Caco-2 (cell line): ENCODE data around the gene FAM76B. TPM values are rescaled to one million over a fixed set of nuclear protein-coding genes. Genes with fewer than 3 reads are reported as not detected.
"Not testable (repeated sequence)": the region's sequence is repeated elsewhere in the genome, so short reads cannot be mapped to it uniquely, and the experiment has no call there.

Source experiments
- BruUV-seq: library from RNA; stranded (reverse); fragments of 400-500 nt; replicated peaks from 2 replicates; lab custom pipeline; 2021; lab: Mats Ljungman, UMichigan
- CTCF ChIA-PET: fragments of 300-600 bp; sonication (Branson Sonifier 250); formaldehyde crosslinking; loops from one replicate; lab custom pipeline; 2022; ENCODE audit warnings: antibody characterized with exemption; lab: Charles Lee
- POLR2A ChIA-PET: fragments of 300-600 bp; sonication (Branson Sonifier 250); formaldehyde crosslinking; loops from one replicate; lab custom pipeline; 2022; ENCODE audit warnings: antibody characterized with exemption; lab: Charles Lee
- DNase-seq, 2 experiments: peaks; one replicate each; pipeline versions ENCODE4 v3.0.0 to v3.0.0-alpha.2; 2020 to 2022
- H3K27me3 ChIP-seq: replicated peaks from 2 replicates; pipeline ENCODE4 v1.6.0; 2011; ENCODE audit warnings: low read length; ENCODE audit not compliant: control insufficient read depth, insufficient read depth
- H3K36me3 ChIP-seq: 2 replicates; pipeline ENCODE4 v1.5.1; 2011; ENCODE audit warnings: low read length; ENCODE audit not compliant: control insufficient read depth, insufficient read depth
- H3K4me1 ChIP-seq: fragments of 250-450 bp; sonication (Bioruptor Pico); 2 replicates; pipeline ENCODE4 v1.5.1; 2020; ENCODE audit warnings: mild to moderate bottlenecking
- H3K4me3 ChIP-seq: 2 replicates; pipeline ENCODE4 v1.5.1; 2011; ENCODE audit warnings: low read depth, mild to moderate bottlenecking, control low read depth, low read length
- H3K9me3 ChIP-seq: fragments of 250-450 bp; sonication (Bioruptor Pico); 2 replicates; pipeline ENCODE4 v1.5.1; 2020; ENCODE audit warnings: mild to moderate bottlenecking, moderate library complexity
- H3K27ac Mint-ChIP-seq: one replicate; pipeline ENCODE4 v1.8.0; 2022; ENCODE audit warnings: mixed read lengths; ENCODE audit not compliant: unreplicated experiment
- H3K27me3 Mint-ChIP-seq: one replicate; pipeline ENCODE4 v1.8.0; 2022; ENCODE audit warnings: mixed read lengths; ENCODE audit not compliant: insufficient read depth, unreplicated experiment
- H3K36me3 Mint-ChIP-seq: one replicate; pipeline ENCODE4 v1.8.0; 2022; ENCODE audit warnings: mild to moderate bottlenecking, mixed read lengths; ENCODE audit not compliant: insufficient read depth, unreplicated experiment
- H3K4me1 Mint-ChIP-seq: one replicate; pipeline ENCODE4 v1.8.0; 2022; ENCODE audit warnings: low read depth, mixed read lengths; ENCODE audit not compliant: unreplicated experiment
- H3K4me3 Mint-ChIP-seq: one replicate; pipeline ENCODE4 v1.8.0; 2022; ENCODE audit warnings: mild to moderate bottlenecking, moderate library complexity, mixed read lengths; ENCODE audit not compliant: unreplicated experiment
- H3K9me3 Mint-ChIP-seq: one replicate; pipeline ENCODE4 v1.8.0; 2022; ENCODE audit warnings: mixed read lengths; ENCODE audit not compliant: unreplicated experiment
- intact Hi-C: fragments of 100-400 bp; cut with micrococcal nuclease; formaldehyde crosslinking; loops from one replicate; pipeline ENCODE4 v1.10.0; 2022; ENCODE audit not compliant: unreplicated experiment
- total RNA-seq: library from RNA; stranded (reverse); gene quantifications from 2 replicates; pipeline ENCODE4 v1.2.3, GENCODE V29; 2022
- TF ChIP-seq, protein P1 (sequence below), 2 experiments: fragments of 200-600 bp in 1 of 2; IDR thresholded peaks; 1 replicate in 1 of 2; 2 replicates in 1 of 2; pipeline versions ENCODE4 v1.5.1 to v1.8.0; 2011 to 2022; ENCODE audit warnings: antibody characterized with exemption in 1 of 2, control low read depth in 1 of 2, inconsistent platforms in 1 of 2, low read depth in 1 of 2, low read length in 1 of 2, mild to moderate bottlenecking in 1 of 2, moderate library complexity in 1 of 2; ENCODE audit not compliant: insufficient read depth in 1 of 2, severe bottlenecking in 1 of 2, unreplicated experiment in 1 of 2

Gene FAM76B
- total RNA-seq, 1 experiment from 2014 or later: 61.3 TPM

DNA sequence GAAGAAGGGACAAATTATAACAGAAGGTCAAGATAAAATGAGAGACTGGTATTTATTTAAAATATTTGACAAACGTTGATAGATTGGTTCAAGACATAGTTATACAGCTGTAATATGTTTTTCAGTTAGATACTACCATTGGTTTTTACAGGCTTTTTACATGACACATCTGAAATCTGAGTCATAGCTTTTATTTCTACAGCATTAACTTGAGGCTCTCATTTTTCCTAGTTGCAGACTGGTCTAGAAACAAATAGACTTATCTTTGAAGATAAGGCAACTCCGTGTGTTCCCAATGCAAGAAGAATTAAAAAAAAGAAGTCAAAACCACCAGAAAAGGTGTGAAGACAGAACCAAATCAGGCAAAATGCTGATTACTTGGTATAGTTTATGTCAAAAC, 32.1 kb upstream of the FAM76B start:
- intact Hi-C loops: no loop called here
- no peak overlapping the region for H3K4me3 ChIP-seq
- Mint-ChIP-seq H3K9me3 (no peaks in the 10 kb centered on the region), H3K27ac (no peak overlapping the region), H3K4me3 (no peak overlapping the region), H3K36me3 (peaks cover 75% of the 10 kb centered on the region), H3K27me3 (no peaks in the 10 kb centered on the region), H3K4me1 (peaks cover 7% of the 10 kb centered on the region)
- no peaks in the 10 kb centered on the region for H3K27me3 ChIP-seq
- no peaks in the 10 kb centered on the region for H3K9me3 ChIP-seq
- TF ChIP-seq, protein P1, sequence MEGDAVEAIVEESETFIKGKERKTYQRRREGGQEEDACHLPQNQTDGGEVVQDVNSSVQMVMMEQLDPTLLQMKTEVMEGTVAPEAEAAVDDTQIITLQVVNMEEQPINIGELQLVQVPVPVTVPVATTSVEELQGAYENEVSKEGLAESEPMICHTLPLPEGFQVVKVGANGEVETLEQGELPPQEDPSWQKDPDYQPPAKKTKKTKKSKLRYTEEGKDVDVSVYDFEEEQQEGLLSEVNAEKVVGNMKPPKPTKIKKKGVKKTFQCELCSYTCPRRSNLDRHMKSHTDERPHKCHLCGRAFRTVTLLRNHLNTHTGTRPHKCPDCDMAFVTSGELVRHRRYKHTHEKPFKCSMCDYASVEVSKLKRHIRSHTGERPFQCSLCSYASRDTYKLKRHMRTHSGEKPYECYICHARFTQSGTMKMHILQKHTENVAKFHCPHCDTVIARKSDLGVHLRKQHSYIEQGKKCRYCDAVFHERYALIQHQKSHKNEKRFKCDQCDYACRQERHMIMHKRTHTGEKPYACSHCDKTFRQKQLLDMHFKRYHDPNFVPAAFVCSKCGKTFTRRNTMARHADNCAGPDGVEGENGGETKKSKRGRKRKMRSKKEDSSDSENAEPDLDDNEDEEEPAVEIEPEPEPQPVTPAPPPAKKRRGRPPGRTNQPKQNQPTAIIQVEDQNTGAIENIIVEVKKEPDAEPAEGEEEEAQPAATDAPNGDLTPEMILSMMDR (IDR thresholded peaks at IDR 0.05; ENCODE audit: insufficient read depth in 1 of 2, low read depth in 1 of 2, low read length in 1 of 2, severe bottlenecking in 1 of 2, unreplicated experiment in 1 of 2): no peak
- ChIA-PET POLR2A (no interaction called here), CTCF (no interaction called here)
- BruUV-seq: no TSS peak
- no peaks in the 10 kb centered on the region for H3K4me1 ChIP-seq
- no peaks in the 10 kb centered on the region for H3K36me3 ChIP-seq
- DNase-seq: no peak

- no peak for DNase-seq
- Mint-ChIP-seq H3K27me3 (no peaks in the 10 kb centered on the region), H3K4me3 (no peak overlapping the region), H3K36me3 (peaks cover 67% of the 10 kb centered on the region), H3K9me3 (no peaks in the 10 kb centered on the region), H3K27ac (no peak overlapping the region), H3K4me1 (peaks cover under 1% of the 10 kb centered on the region)
- CTCF ChIA-PET: no interaction called here
- no peaks in the 10 kb centered on the region for H3K27me3 ChIP-seq
- intact Hi-C loops: no loop called here
- H3K36me3 ChIP-seq: no peaks in the 10 kb centered on the region
- no peaks in the 10 kb centered on the region for H3K9me3 ChIP-seq
- POLR2A ChIA-PET: no interaction called here
- H3K4me1 ChIP-seq: no peaks in the 10 kb centered on the region
- no peak overlapping the region for H3K4me3 ChIP-seq
- no TSS peak for BruUV-seq
- TF ChIP-seq, protein P1 (IDR thresholded peaks at IDR 0.05; ENCODE audit: insufficient read depth in 1 of 2, low read depth in 1 of 2, low read length in 1 of 2, severe bottlenecking in 1 of 2, unreplicated experiment in 1 of 2): no peak
Measured at GRCh38 chr11:95816037-95816436, 26.5 kb upstream of the FAM76B start.

DNA sequence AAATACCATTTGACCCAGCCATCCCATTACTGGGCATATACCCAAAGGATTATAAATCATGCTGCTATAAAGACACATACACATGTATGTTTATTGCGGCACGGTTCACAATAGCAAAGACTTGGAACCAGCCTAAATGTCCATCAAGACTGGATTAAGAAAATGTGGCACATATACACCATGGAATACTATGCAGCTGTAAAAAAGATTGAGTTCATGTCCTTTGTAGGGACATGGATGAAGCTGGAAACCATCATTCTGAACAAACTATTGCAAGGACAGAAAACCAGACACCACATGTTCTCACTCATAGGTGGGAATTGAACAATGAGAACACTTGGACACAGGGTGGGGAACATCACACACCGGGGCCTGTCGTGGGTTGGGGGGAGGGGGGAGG, 21.5 kb upstream of the FAM76B start:
- H3K27ac Mint-ChIP-seq, H3K4me3 ChIP-seq, H3K9me3 ChIP-seq, H3K4me1 Mint-ChIP-seq, intact Hi-C loops, DNase-seq, H3K36me3 ChIP-seq, H3K4me3 Mint-ChIP-seq, H3K4me1 ChIP-seq, H3K27me3 ChIP-seq, BruUV-seq, H3K27me3 Mint-ChIP-seq: not testable (repeated sequence)
- POLR2A ChIA-PET: interaction anchor here (0.5 to 0.7 kb wide), 2 partner anchors 21 to 614 kb away, joined by 4 read pairs; partner anchors contain the start of genes CEP57 and FAM76B
- peaks cover 36% of the 10 kb centered on the region for H3K9me3 Mint-ChIP-seq
- CTCF ChIA-PET: interaction anchor here (0.6 kb wide), 1 partner anchor 398 kb away, joined by 3 read pairs; no protein-coding TSS in a partner anchor
- H3K36me3 Mint-ChIP-seq: peaks cover 57% of the 10 kb centered on the region

DNA sequence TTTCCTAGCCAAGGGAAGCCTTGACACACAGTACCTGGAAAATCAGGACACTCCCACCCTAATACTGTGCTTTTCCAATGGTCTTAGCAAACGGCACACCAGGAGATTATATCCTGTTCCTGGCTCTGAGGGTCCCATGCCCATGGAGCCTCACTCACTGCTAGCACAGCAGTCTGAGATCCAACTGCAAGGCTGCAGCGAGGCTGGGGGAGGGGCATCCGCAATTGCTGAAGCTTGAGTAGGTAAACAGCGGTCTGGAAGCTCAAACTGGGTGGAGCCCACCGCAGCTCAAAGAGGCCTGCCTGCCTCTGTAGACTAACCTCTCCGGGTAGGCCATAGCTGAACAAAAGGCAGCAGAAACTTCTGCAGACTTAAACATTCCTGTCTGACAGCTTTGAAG, 16.9 kb upstream of the FAM76B start:
- H3K27me3 ChIP-seq, DNase-seq, H3K27me3 Mint-ChIP-seq, intact Hi-C loops, H3K27ac Mint-ChIP-seq, CTCF ChIA-PET, H3K4me1 ChIP-seq, H3K9me3 ChIP-seq, H3K4me3 ChIP-seq, H3K4me1 Mint-ChIP-seq, H3K4me3 Mint-ChIP-seq, H3K36me3 ChIP-seq, BruUV-seq: not testable (repeated sequence)
- POLR2A ChIA-PET: interaction anchor here (1.0 kb wide), 1 partner anchor 16 kb away, joined by 3 read pairs; no protein-coding TSS in a partner anchor
- peaks cover 50% of the 10 kb centered on the region for H3K36me3 Mint-ChIP-seq
- H3K9me3 Mint-ChIP-seq: peaks cover 36% of the 10 kb centered on the region
